HG03280 (cell line): ENCODE measurements around the gene MARVELD3.

ENCODE experiments used
- ATAC-seq: cut with Tn5 transposase; IDR thresholded peaks from one replicate; pipeline ENCODE4 v1.9.1; 2021; ENCODE audit warnings: mild to moderate bottlenecking, moderate library complexity; ENCODE audit not compliant: unreplicated experiment

MARVELD3 gene

GRCh38 chr16:71618429-71618828 lies 7.6 kb upstream of the MARVELD3 start:
- ATAC-seq = no peak

GRCh38 chr16:71622088-71622487 lies 3.9 kb upstream of the MARVELD3 start:
- ATAC-seq = no peak

- no peak for ATAC-seq
These were observed 2.4 kb upstream of the MARVELD3 start for GRCh38 chr16:71623597-71623996.

GRCh38 chr16:71625113-71625850 lies 702 bp upstream of the MARVELD3 start:
- ATAC-seq = no peak

- ATAC-seq = no peak
These were observed 852 bp downstream of the MARVELD3 start for GRCh38 chr16:71626858-71627213.

GRCh38 chr16:71627731-71628181 lies 1.8 kb downstream of the MARVELD3 start:
- ATAC-seq = no peak

GRCh38 chr16:71628810-71629209 lies 2.8 kb downstream of the MARVELD3 start:
- ATAC-seq = no peak

- no peak for ATAC-seq
These were observed 3.5 kb downstream of the MARVELD3 start for GRCh38 chr16:71629278-71630016.

- no peak for ATAC-seq
These were observed 4.8 kb downstream of the MARVELD3 start for GRCh38 chr16:71630808-71631207.

- ATAC-seq = no peak
These were observed 5.8 kb downstream of the MARVELD3 start for GRCh38 chr16:71631776-71632175.

GRCh38 chr16:71635632-71636031 lies 9.6 kb downstream of the MARVELD3 start:
- ATAC-seq = no peak

- ATAC-seq = no peak
These were observed 11.4 kb downstream of the MARVELD3 start for GRCh38 chr16:71637398-71637797.

- ATAC-seq = no peak
These were observed 19.5 kb downstream of the MARVELD3 start for GRCh38 chr16:71645450-71645849.

GRCh38 chr16:71647391-71647790 lies 21.4 kb downstream of the MARVELD3 start:
- no peak for ATAC-seq

- no peak for ATAC-seq
These were observed 22.2 kb downstream of the MARVELD3 start for GRCh38 chr16:71648162-71648561.

GRCh38 chr16:71648921-71649320 lies 22.9 kb downstream of the MARVELD3 start:
- no peak for ATAC-seq

GRCh38 chr16:71649704-71650103 lies 23.7 kb downstream of the MARVELD3 start:
- no peak for ATAC-seq

GRCh38 chr16:71658771-71659170 lies 32.8 kb downstream of the MARVELD3 start:
- ATAC-seq = no peak

GRCh38 chr16:71659471-71659870 lies 33.5 kb downstream of the MARVELD3 start:
- ATAC-seq = no peak

- no peak for ATAC-seq
These were observed 40.3 kb downstream of the MARVELD3 start for GRCh38 chr16:71666264-71666663.

GRCh38 chr16:71666928-71667707 lies 41.1 kb downstream of the MARVELD3 start:
- ATAC-seq = no peak
